Posterior vena cava (tissue), 2 donors: ENCODE data around the gene ALPL. TPM values are rescaled to one million over a fixed set of nuclear protein-coding genes. Genes with fewer than 3 reads are reported as not detected.

Experiments
- DNase-seq: peaks from one replicate; pipeline ENCODE4 v3.0.0-alpha.2; 2020; ENCODE audit warnings: low spot score
- intact Hi-C, 2 donors: fragments of 100-400 bp; cut with DNase I; formaldehyde crosslinking; loops; one replicate each; pipeline versions ENCODE4 v1.14.1 to v1.14.2; 2022 to 2023
- total RNA-seq, 2 donors: library from RNA; stranded (reverse); fragmentation: NEBNext Ultra II Directional; extraction: Animal tissue kit (Norgen Biotek cat#: 25700); gene quantifications; one replicate each; pipeline ENCODE4 v1.2.1, GENCODE V29; 2021
- donor health status: DM: yes; HTN: yes; CAD: no.
- donor health status: DM: yes; HTN: yes; CAD: no.

The ALPL gene
- total RNA-seq, 2 donors from 2014 or later = 11.1 to 55.3 TPM

- intact Hi-C loops = no loop called here
- no peak for DNase-seq
Observed at GRCh38 chr1:21621761-21622436, 112.7 kb downstream of the ALPL start.

DNA sequence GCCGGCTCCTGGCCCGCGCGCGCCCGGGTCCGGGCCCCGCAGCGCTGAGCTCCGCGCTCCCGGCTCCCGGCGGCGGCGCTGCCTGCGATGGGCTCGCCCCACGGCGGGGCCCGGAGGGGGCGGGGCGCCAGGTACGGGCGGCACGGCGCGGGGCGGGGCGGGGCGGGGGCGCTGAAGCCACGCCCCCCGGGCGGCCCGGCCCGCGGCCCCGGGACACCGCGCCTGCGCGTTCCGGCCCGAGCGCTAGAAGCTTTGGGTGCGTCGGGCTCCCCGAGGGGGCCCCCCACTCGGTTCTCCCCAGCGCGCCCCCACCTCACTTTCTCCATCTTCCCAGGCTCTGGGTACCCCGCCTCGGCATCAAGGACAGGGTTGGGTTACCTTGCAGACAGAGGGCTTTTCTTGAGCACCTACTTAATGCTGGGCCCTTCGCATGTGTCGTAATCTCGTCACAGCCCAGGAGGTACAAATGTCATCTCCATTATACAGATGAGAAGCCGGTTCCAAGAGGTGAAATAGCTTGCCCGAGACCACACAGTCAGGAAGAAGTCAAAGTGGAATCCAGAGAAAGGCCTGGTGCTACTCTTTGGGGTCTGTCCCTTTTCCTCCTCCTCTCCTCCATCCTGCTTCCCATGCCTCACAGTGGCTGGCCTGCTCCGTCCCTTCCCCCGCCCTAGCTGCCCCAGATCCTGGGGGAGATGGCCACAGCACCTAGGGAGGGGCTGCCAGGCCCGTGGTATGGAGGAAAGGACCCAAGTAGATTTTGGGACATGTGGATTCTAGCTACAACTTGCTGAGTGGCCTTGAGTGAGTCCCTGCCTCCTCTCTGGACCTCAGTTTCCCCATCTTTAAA lies 113.5 kb downstream of the ALPL start:
- DNase-seq = no peak
- intact Hi-C loops = no loop called here

DNA sequence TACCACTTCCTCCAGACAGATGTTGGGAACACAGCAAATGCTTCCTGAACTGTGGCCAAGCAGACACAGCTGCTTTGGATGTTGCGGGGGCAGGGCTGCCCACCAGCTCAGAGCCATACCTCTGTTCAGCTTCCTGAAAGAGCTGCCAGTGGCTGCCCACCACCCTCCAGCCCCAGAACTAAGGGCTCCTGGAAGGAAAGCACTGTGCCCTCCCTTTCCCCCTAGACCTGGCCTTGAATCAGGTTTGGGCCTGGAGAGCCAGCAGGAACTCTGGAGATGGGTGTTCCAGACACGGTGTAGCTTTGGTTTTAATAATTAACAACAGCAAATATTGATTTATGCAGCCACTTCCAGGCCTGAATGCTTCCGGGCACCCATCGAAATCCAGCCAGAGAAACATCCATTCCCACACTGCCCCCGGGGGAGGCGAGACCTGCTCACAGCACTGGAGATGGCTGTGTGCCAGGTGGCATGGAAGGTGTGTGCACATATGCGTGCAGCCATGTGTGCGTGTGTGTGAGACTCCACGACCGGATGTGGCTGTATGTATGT lies 114.3 kb downstream of the ALPL start:
- DNase-seq = no peak
- intact Hi-C loops = no loop called here

GRCh38 chr1:21624571-21625389 lies 115.6 kb downstream of the ALPL start:
- intact Hi-C loops = no loop called here
- DNase-seq = no peak

DNA sequence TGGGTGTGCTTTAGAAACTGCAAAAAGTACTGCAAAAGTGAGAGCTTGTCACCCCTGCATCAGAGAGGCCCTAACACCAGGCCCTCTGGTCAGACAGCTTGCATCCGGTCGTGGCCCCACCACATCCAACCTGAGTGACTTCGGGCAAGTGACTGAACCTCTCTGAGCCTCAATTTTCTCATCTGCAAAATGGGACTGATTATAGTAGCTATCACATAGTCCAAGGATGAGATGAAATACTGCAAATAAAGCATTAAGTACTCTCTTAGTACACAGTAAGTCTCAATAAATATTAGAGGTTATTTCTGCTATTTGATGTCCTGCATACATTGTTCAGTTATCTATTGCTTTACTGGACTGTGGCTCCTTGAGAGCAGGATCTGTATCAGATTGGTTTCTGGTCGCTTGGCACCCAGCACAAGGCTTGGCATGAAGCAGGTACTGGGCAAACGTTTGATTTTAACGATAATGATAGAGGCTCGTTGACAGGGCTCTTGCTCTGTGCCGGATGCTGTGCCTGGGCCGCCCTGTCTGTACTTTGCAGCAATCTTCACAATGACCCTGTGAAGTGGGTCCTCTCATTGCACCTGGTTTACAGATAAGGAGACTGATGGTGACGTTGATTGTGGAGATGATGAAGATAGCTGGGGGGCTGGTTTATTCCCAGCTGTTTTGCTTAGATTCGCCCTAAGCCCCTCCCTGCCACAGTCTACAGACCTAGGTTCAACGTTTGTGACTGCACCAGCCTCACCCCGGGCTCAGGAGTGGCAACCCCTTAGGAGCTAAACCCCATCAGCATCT lies 116.4 kb downstream of the ALPL start:
- intact Hi-C loops = no loop called here
- no peak for DNase-seq

DNA sequence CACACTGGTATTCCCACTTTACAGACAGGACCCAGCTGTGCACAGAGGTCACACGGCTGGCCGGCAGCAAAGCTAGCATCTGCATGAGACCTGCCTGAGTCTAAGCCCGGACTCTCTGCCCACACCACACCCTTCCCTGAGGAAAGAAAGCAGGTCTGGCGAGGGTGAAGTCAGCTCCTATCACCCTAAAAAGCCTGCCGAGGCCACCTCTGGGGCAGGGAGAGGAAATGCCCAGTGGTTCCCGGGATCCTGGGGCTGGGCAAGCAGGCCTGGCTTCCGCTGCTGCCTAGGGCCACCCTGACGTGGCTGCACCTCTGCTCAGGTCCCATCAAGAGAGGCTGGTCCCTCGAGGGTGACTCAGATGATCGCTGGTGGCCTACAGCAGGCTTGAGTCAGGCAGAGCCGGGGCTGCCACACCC lies 117.7 kb downstream of the ALPL start:
- intact Hi-C loops = no loop called here
- DNase-seq = no peak

Other genes starting within 250 kb of the ALPL start
- gene ECE1, start 219.0 kb upstream of the ALPL start, total RNA-seq = 100 to 1,000 TPM; 108 to 120 TPM
- gene NBPF3, start 69.3 kb upstream of the ALPL start, total RNA-seq = 1 to 10 TPM; 5.2 to 6.8 TPM
- 1 to 10 TPM in 1 of 2 donors, under 1 TPM in 1; 0.38 to 1.2 TPM for gene RAP1GAP, start 159.9 kb downstream of the ALPL start, total RNA-seq